Measurements from ENCODE around the gene DAAM2.

DAAM2 gene

GRCh38 chr6:39913391-39913916 lies 121.3 kb downstream of the DAAM2 start:
- DNase-seq: no peak

- DNase-seq: no peak
These were observed 122.1 kb downstream of the DAAM2 start for GRCh38 chr6:39914239-39914638.

- DNase-seq: no peak
These were observed 123.7 kb downstream of the DAAM2 start for GRCh38 chr6:39915866-39916265.

- DNase-seq: no peak
These were observed 125.2 kb downstream of the DAAM2 start for GRCh38 chr6:39917329-39917728.

GRCh38 chr6:39917981-39918380 lies 125.8 kb downstream of the DAAM2 start:
- no peak for DNase-seq

- no peak for DNase-seq
These were observed 126.7 kb downstream of the DAAM2 start for GRCh38 chr6:39918831-39919230.

GRCh38 chr6:39920157-39920556 lies 128.0 kb downstream of the DAAM2 start:
- no peak for DNase-seq

GRCh38 chr6:39922821-39923220 lies 130.6 kb downstream of the DAAM2 start:
- no peak for DNase-seq

GRCh38 chr6:39923394-39923793 lies 131.2 kb downstream of the DAAM2 start:
- DNase-seq: no peak

- DNase-seq: no peak
These were observed 131.7 kb downstream of the DAAM2 start for GRCh38 chr6:39923861-39924260.

GRCh38 chr6:39924283-39924682 lies 132.1 kb downstream of the DAAM2 start:
- DNase-seq: no peak

GRCh38 chr6:39925191-39925930 lies 133.2 kb downstream of the DAAM2 start:
- DNase-seq: no peak

- no peak for DNase-seq
These were observed 133.7 kb downstream of the DAAM2 start for GRCh38 chr6:39925931-39926290.

- no peak for DNase-seq
These were observed 134.5 kb downstream of the DAAM2 start for GRCh38 chr6:39926668-39927067.

GRCh38 chr6:39927159-39927558 lies 135.0 kb downstream of the DAAM2 start:
- no peak for DNase-seq

GRCh38 chr6:39929039-39929732 lies 137.0 kb downstream of the DAAM2 start:
- DNase-seq: no peak

GRCh38 chr6:39929733-39930461 lies 137.7 kb downstream of the DAAM2 start:
- no peak for DNase-seq

- no peak for DNase-seq
These were observed 138.4 kb downstream of the DAAM2 start for GRCh38 chr6:39930540-39930939.

GRCh38 chr6:39931607-39932006 lies 139.4 kb downstream of the DAAM2 start:
- no peak for DNase-seq

GRCh38 chr6:39932386-39932910 lies 140.3 kb downstream of the DAAM2 start:
- DNase-seq: no peak

- DNase-seq: no peak
These were observed 141.5 kb downstream of the DAAM2 start for GRCh38 chr6:39933669-39934130.

GRCh38 chr6:39934131-39934757 lies 142.1 kb downstream of the DAAM2 start, which contains the start of gene MOCS1:
Gene MOCS1 (minus strand): TSS chr6:39934462. CDS start chr6:39934417, 45 bp downstream.
- DNase-seq: no peak

GRCh38 chr6:39935241-39935640 lies 143.1 kb downstream of the DAAM2 start:
- DNase-seq: no peak
